ENCODE measurements around the gene NUDCD2. TPM values are rescaled to one million over a fixed set of nuclear protein-coding genes. Genes with fewer than 3 reads are reported as not detected.
"Not testable (repeated sequence)": the region's sequence is repeated elsewhere in the genome, so short reads cannot be mapped to it uniquely, and the experiment has no call there.

NUDCD2 gene
- total RNA-seq, 1 donor from 2014 or later, result 6.6 TPM

- Histone ChIP-seq H3K36me3 (ENCODE audit: control insufficient read depth, insufficient read depth, low read length) (no peaks in the 10 kb centered on the region), H3K4me3 (ENCODE audit: low read depth, low read length) (no peak overlapping the region), H3K27me3 (ENCODE audit: control insufficient read depth, insufficient read depth, low read length) (no peaks in the 10 kb centered on the region)
- no peak for DNase-seq (ENCODE audit: low read depth)
- TF ChIP-seq, protein P1, sequence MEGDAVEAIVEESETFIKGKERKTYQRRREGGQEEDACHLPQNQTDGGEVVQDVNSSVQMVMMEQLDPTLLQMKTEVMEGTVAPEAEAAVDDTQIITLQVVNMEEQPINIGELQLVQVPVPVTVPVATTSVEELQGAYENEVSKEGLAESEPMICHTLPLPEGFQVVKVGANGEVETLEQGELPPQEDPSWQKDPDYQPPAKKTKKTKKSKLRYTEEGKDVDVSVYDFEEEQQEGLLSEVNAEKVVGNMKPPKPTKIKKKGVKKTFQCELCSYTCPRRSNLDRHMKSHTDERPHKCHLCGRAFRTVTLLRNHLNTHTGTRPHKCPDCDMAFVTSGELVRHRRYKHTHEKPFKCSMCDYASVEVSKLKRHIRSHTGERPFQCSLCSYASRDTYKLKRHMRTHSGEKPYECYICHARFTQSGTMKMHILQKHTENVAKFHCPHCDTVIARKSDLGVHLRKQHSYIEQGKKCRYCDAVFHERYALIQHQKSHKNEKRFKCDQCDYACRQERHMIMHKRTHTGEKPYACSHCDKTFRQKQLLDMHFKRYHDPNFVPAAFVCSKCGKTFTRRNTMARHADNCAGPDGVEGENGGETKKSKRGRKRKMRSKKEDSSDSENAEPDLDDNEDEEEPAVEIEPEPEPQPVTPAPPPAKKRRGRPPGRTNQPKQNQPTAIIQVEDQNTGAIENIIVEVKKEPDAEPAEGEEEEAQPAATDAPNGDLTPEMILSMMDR (IDR thresholded peaks at IDR 0.05; ENCODE audit: insufficient read depth, low read length, severe bottlenecking), result no peak
- no peak for FAIRE-seq
Observed at GRCh38 chr5:163401271-163401670, 58.6 kb downstream of the NUDCD2 start.

GRCh38 chr5:163399923-163400322, 60.0 kb downstream of the NUDCD2 start:
- DNase-seq (ENCODE audit: low read depth) (no peak), FAIRE-seq (no peak)
- TF ChIP-seq, protein P1 (IDR thresholded peaks at IDR 0.05; ENCODE audit: insufficient read depth, low read length, severe bottlenecking), result no peak
- no peaks in the 10 kb centered on the region for H3K36me3 ChIP-seq (ENCODE audit: control insufficient read depth, insufficient read depth, low read length)
- no peak overlapping the region for H3K4me3 ChIP-seq (ENCODE audit: low read depth, low read length)
- no peaks in the 10 kb centered on the region for H3K27me3 ChIP-seq (ENCODE audit: control insufficient read depth, insufficient read depth, low read length)

GRCh38 chr5:163397354-163397753, 62.5 kb downstream of the NUDCD2 start:
- TF ChIP-seq, protein P1 (IDR thresholded peaks at IDR 0.05; ENCODE audit: insufficient read depth, low read length, severe bottlenecking), result no peak
- no peak overlapping the region for H3K4me3 ChIP-seq (ENCODE audit: low read depth, low read length)
- FAIRE-seq (no peak), DNase-seq (ENCODE audit: low read depth) (no peak)
- H3K27me3 ChIP-seq (ENCODE audit: control insufficient read depth, insufficient read depth, low read length), result no peaks in the 10 kb centered on the region
- H3K36me3 ChIP-seq (ENCODE audit: control insufficient read depth, insufficient read depth, low read length), result no peaks in the 10 kb centered on the region

DNA sequence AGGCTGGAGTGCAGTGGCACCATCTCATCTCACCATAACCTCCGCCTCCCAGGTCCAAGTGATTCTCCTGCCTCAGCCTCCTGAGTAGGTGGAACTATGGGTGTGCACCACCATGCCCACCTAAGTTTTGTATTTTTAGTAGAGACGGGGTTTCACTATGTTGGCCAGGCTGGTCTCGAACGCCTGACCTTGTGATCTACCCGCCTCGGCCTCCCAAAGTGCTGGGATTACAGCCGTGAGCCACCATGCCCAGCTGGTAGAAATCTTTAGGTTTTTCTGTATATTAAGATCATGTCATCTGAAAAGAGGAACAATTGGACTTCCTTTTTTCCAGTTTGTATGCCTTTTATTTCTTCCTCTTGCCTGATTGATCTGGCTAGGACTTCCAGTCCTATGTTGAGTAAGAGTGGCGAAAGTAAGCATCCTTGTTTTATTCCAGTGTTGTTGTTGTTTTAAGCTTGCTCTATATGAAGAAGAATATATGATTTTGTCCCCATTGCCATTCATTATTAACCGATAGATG, 63.0 kb downstream of the NUDCD2 start:
- not testable (repeated sequence) for DNase-seq (ENCODE audit: low read depth); FAIRE-seq; H3K36me3 ChIP-seq (ENCODE audit: control insufficient read depth, insufficient read depth, low read length); H3K4me3 ChIP-seq (ENCODE audit: low read depth, low read length); H3K27me3 ChIP-seq (ENCODE audit: control insufficient read depth, insufficient read depth, low read length)

Other genes with a start within 250 kb of the NUDCD2 start
- 95.1 and 173 TPM in 2 replicates for gene CCNG1, start 22.5 kb downstream of the NUDCD2 start, total RNA-seq
- 0.53 and 1.4 TPM in 2 replicates for gene HMMR, start 530 bp upstream of the NUDCD2 start, total RNA-seq
- 41.5 and 71.1 TPM in 2 replicates for gene MAT2B, start 45.5 kb upstream of the NUDCD2 start, total RNA-seq